SK-N-DZ (cell line): ENCODE measurements around the gene KIF5C.

Experiments used
- DNase-seq: peaks from one replicate; pipeline ENCODE4 v3.0.0-alpha.2; 2015; ENCODE audit warnings: low spot score

Gene KIF5C

GRCh38 chr2:149041482-149041881 is 166.5 kb downstream of the KIF5C start:
- DNase-seq: no peak

GRCh38 chr2:149042881-149043280 is 167.9 kb downstream of the KIF5C start:
- no peak for DNase-seq

- no peak for DNase-seq
These were observed 169.5 kb downstream of the KIF5C start for GRCh38 chr2:149044500-149044899.

GRCh38 chr2:149047118-149047517 is 172.1 kb downstream of the KIF5C start:
- no peak for DNase-seq

GRCh38 chr2:149049142-149049541 is 174.1 kb downstream of the KIF5C start:
- DNase-seq: no peak

GRCh38 chr2:149050188-149050587 is 175.2 kb downstream of the KIF5C start:
- DNase-seq: no peak

GRCh38 chr2:149055751-149056150 is 180.7 kb downstream of the KIF5C start:
- DNase-seq: no peak

GRCh38 chr2:149056541-149057255 is 181.7 kb downstream of the KIF5C start:
- no peak for DNase-seq

GRCh38 chr2:149057401-149057800 is 182.4 kb downstream of the KIF5C start:
- no peak for DNase-seq

- DNase-seq: no peak
These were observed 183.9 kb downstream of the KIF5C start for GRCh38 chr2:149058936-149059335.

- no peak for DNase-seq
These were observed 184.8 kb downstream of the KIF5C start for GRCh38 chr2:149059822-149060221.

GRCh38 chr2:149061133-149061745 is 186.2 kb downstream of the KIF5C start:
- DNase-seq: no peak

- DNase-seq: no peak
These were observed 187.5 kb downstream of the KIF5C start for GRCh38 chr2:149062531-149062930.

- DNase-seq: no peak
These were observed 188.2 kb downstream of the KIF5C start for GRCh38 chr2:149063177-149063576.

GRCh38 chr2:149064365-149064841 is 189.4 kb downstream of the KIF5C start:
- peak; percentile 48 for DNase-seq

GRCh38 chr2:149064856-149065630 is 190.0 kb downstream of the KIF5C start:
- DNase-seq: no peak

- DNase-seq: no peak
These were observed 193.4 kb downstream of the KIF5C start for GRCh38 chr2:149068225-149068995.

- no peak for DNase-seq
These were observed 194.2 kb downstream of the KIF5C start for GRCh38 chr2:149068996-149069888.

GRCh38 chr2:149070681-149071320 is 195.8 kb downstream of the KIF5C start:
- no peak for DNase-seq

- no peak for DNase-seq
These were observed 200.1 kb downstream of the KIF5C start for GRCh38 chr2:149075105-149075504.
